HEK293 (cell line): Measurements from ENCODE around the gene PDE4B.

Source experiments
- HOXA7 ChIP-seq: sonication (generic); formaldehyde crosslinking; IDR thresholded peaks from 2 replicates; pipeline ENCODE4 v1.8.1; 2022; ENCODE audit warnings: missing genetic modification reagents, borderline replicate concordance
- ZNF132 ChIP-seq: fragments of 450-650 bp; formaldehyde crosslinking; IDR thresholded peaks from 2 replicates; pipeline ENCODE4 v1.5.1; 2017; ENCODE audit warnings: missing biosample characterization, missing genetic modification characterization, borderline replicate concordance
- ZNF169 ChIP-seq: fragments of 450-650 bp; formaldehyde crosslinking; IDR thresholded peaks from 2 replicates; pipeline ENCODE4 v1.5.1; 2016; ENCODE audit warnings: missing biosample characterization, missing genetic modification characterization
- ZNF19 ChIP-seq: fragments of 450-650 bp; formaldehyde crosslinking; IDR thresholded peaks from 2 replicates; pipeline ENCODE4; 2016; ENCODE audit warnings: missing biosample characterization, missing genetic modification characterization, low read depth

- no peak for TF ChIP-seq ZNF19
- no peak for TF ChIP-seq ZNF132 (tag by site-specific recombination)
- TF ChIP-seq ZNF169, result no peak
- no peak for TF ChIP-seq HOXA7 (CRISPR knock-in tag)
Observed at GRCh38 chr1:66332548-66332901, 539.8 kb downstream of the PDE4B start.
